ENCODE results near the gene SPIN2A.
"Not testable (repeated sequence)": the region's sequence is repeated elsewhere in the genome, so short reads cannot be mapped to it uniquely, and the experiment has no call there.

Gene SPIN2A

DNA sequence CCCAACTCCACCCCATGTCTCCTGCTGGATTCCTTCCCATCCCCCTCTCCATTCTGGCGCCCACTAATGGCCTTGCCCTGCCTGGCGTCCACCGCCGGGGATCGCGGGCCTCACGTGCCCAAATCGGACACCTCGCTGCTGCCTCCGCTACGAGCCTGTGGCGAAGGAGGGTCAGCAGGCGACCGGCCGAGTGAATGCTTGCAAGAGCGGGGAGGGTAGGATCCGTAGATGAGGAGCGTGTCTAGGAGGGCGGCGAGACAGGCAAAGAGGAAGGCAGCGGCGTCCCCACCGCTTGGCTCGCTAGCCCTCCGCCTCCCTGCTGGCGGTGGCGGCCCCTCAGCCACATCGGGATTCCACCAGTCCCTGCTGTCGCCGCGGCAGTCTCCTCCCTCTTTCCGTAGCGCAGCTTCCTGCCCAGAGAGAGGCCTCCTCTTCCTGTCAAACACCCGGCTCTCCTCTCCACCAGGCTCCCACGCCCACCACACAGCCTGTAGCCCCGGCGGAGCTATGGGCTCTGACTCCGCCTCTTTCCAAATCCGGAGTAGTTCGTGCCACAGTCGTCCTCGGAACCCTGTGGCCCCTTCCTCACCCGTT lies 15.9 kb downstream of the SPIN2A start, which contains the start of gene SPIN2B:
TSS of gene SPIN2B (minus strand) at position 387 of the 594 bp plus-strand sequence.
- H3K4me3 Mint-ChIP-seq, result peak within 1 kb of the TSS; percentile 88
- no peaks in the 10 kb centered on the region for H3K9me3 Mint-ChIP-seq
- H3K4me1 Mint-ChIP-seq (ENCODE audit: low read depth), result peaks cover 5% of the 10 kb centered on the region
- peaks cover 3% of the 10 kb centered on the region for H3K36me3 Mint-ChIP-seq (ENCODE audit: low read depth)
- peak within 1 kb of the TSS; percentile 82 for H3K27ac Mint-ChIP-seq
- no peaks in the 10 kb centered on the region for H3K27me3 Mint-ChIP-seq (ENCODE audit: low read depth)

DNA sequence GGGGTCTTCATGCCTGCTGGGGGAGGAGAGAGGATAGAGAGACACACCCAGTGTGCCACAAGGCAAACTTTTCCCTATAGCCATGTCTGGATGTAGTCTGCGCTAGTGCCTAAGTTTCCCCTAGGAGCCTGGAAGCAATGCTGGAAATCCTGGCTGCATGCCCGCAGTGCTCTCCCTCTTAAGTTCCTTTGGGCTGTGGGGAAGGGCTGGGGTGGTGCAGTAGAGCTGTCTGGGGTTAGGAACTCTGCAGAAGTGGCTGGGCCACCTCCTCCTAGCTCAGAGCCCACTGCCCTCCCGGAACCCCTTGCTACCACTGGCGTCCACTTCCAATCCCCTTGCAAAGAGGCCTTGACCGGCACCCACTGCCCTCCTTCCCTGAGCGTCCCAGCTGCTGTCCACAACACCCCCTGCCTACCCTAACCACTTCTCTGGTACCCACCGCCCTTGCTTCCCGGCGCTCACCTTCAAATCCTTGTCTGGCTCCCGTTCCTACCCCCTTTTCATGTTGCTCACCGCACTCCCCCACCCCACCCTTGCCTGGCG lies 16.5 kb downstream of the SPIN2A start:
- not testable (repeated sequence) for H3K27me3 Mint-ChIP-seq (ENCODE audit: low read depth); H3K36me3 Mint-ChIP-seq (ENCODE audit: low read depth)

DNA sequence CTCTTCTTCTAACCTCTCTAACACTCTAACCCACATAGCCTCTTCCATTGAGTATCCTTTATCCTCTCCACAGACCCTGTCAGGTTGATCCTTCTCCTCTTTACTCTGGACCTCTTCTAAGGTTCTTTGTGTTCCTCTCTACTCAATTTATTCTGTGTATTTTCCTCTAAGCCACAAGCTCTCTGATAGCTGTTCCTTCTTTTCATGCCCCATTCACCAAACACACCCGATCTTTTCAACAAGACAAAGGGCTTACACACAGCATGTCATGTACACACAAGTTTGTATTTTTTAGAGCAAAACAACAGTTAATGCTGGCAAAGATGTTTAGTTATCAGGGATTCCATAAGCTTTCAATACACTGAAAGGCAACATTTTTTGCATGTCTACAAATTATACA lies 17.8 kb downstream of the SPIN2A start:
- Mint-ChIP-seq H3K9me3 (no peaks in the 10 kb centered on the region), H3K27me3 (ENCODE audit: low read depth) (no peaks in the 10 kb centered on the region), H3K4me3 (no peak overlapping the region), H3K4me1 (ENCODE audit: low read depth) (peaks cover 5% of the 10 kb centered on the region), H3K27ac (no peak overlapping the region), H3K36me3 (ENCODE audit: low read depth) (peaks cover 3% of the 10 kb centered on the region)

More for the DNA sequence above, 16.5 kb downstream of the SPIN2A start:
- Mint-ChIP-seq H3K27ac (peak overlapping the region; percentile 82), H3K4me3 (peak overlapping the region; percentile 88)
- not testable (repeated sequence) for H3K9me3 Mint-ChIP-seq; H3K4me1 Mint-ChIP-seq (ENCODE audit: low read depth)

DNA sequence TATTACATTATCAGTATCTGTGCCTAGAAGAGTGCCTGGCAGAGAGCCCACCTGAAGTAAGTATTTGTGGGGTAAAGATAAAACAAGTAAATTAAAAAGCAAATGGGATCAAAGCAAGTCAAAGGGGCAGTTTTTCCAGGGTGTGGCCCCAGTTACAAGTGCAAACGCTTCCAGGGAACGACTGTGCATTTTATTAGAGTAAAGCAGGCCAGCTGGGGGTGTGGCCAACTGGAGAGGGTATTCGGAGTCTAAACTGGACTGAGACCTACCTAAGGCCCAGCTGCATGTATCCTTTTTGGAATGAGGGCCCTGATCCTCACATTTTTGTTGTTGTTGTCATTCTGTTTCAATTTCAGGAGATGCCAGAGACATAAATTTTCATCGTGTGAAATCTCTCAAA lies 19.6 kb downstream of the SPIN2A start:
- H3K27ac Mint-ChIP-seq; H3K4me3 Mint-ChIP-seq; H3K27me3 Mint-ChIP-seq (ENCODE audit: low read depth): not testable (repeated sequence)

DNA sequence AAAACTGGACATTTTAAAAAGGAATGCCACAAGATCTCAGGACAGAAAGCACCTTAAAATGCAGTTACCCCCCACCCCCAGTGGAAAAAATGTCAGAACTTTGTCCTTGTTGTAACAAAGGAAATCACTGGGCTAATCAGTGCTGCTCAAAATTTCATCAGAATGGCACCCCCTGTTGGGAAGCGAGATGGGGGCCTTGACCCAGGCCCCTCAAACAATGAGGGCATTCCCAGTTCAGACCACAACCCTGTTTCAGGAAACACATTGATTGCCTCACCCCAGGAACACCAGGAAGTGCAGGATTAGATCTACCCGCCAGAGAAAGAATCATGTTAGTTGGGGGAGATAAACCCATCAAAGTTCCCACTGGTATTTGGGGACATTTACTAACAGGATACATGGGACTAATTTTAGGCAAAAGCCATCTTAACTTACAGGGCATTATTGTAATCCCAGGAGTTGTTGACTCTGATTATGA lies 32.2 kb downstream of the SPIN2A start:
- H3K36me3 Mint-ChIP-seq (ENCODE audit: low read depth), result peaks cover 6% of the 10 kb centered on the region
- H3K27ac Mint-ChIP-seq, result no peak overlapping the region
- no peaks in the 10 kb centered on the region for H3K27me3 Mint-ChIP-seq (ENCODE audit: low read depth)
- no peaks in the 10 kb centered on the region for H3K9me3 Mint-ChIP-seq
- no peak overlapping the region for H3K4me3 Mint-ChIP-seq
- peaks cover 2% of the 10 kb centered on the region for H3K4me1 Mint-ChIP-seq (ENCODE audit: low read depth)

More for the DNA sequence above, 19.6 kb downstream of the SPIN2A start:
- not testable (repeated sequence) for H3K4me1 Mint-ChIP-seq (ENCODE audit: low read depth); H3K9me3 Mint-ChIP-seq; H3K36me3 Mint-ChIP-seq (ENCODE audit: low read depth)

DNA sequence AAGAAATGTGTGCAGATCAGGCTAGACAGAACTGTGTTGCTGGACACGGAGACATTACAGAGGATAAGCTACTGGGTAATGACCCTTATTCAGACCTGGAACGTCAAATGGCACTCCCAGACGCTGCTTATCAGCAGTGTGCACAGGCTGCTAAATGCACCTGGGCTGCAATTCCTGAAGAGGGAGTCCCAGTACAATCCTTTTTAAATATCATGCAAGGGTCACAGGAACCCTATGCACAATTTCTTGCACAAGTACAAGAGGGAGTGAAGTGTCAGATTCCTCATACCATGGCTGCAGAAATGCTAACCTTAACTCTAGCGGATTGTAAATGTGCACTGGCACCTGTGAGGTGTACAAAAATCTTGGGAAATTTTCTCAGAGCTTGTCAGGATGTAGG lies 32.8 kb downstream of the SPIN2A start:
- peaks cover 2% of the 10 kb centered on the region for H3K4me1 Mint-ChIP-seq (ENCODE audit: low read depth)
- H3K27ac Mint-ChIP-seq, result no peak overlapping the region
- H3K27me3 Mint-ChIP-seq (ENCODE audit: low read depth), result no peaks in the 10 kb centered on the region

DNA sequence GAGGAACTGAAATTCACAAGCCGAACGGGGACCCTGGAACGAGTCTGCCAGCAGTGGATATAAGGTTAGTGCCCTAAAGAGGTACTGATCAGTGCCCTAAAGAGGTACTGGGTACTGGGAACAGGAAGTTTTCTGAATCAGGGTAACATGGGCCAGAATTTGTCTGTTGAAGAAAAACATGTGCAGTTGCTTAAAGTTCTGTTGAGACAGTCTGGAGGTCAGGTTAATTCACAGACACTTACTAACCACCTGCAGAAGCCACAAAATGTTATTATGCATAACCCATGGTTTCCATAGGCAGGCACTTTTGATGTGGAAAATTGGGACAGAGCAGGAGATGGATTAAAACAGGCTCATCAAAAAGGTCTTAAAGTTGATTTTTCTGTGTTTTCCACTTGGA lies 33.7 kb downstream of the SPIN2A start:
- no peak overlapping the region for H3K27ac Mint-ChIP-seq
- no peaks in the 10 kb centered on the region for H3K27me3 Mint-ChIP-seq (ENCODE audit: low read depth)
- H3K9me3 Mint-ChIP-seq, result peaks cover 8% of the 10 kb centered on the region
- H3K36me3 Mint-ChIP-seq (ENCODE audit: low read depth), result peaks cover 9% of the 10 kb centered on the region
- H3K4me3 Mint-ChIP-seq, result no peak overlapping the region
- H3K4me1 Mint-ChIP-seq (ENCODE audit: low read depth), result peaks cover 2% of the 10 kb centered on the region

More for the DNA sequence above, 32.8 kb downstream of the SPIN2A start:
- Mint-ChIP-seq H3K36me3 (ENCODE audit: low read depth) (peaks cover 6% of the 10 kb centered on the region), H3K9me3 (no peaks in the 10 kb centered on the region), H3K4me3 (no peak overlapping the region)

DNA sequence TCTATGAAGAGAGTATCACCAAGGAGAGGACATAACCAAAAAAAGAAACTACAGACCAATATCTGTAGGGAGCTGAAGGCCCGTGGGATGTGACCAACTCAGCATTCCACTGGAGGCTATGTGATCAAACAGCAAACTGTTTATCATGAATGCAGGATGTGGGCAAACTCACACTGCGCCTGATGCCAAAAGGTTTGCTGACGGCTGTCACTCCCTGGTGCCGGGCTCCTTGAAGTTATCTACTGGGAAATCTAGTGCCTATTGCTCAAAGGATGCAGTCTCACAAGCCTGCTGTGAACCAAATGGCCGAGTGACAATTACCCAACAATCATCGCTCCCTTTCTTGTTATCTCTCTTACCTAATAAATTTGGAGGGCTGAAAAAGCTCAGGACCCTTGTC lies 34.3 kb downstream of the SPIN2A start:
- Mint-ChIP-seq H3K9me3 (peaks cover 11% of the 10 kb centered on the region), H3K36me3 (ENCODE audit: low read depth) (peaks cover 14% of the 10 kb centered on the region)
- not testable (repeated sequence) for H3K4me1 Mint-ChIP-seq (ENCODE audit: low read depth); H3K4me3 Mint-ChIP-seq; H3K27me3 Mint-ChIP-seq (ENCODE audit: low read depth); H3K27ac Mint-ChIP-seq
